Measurements from ENCODE around the gene DARS1.

DARS1 gene

DNA sequence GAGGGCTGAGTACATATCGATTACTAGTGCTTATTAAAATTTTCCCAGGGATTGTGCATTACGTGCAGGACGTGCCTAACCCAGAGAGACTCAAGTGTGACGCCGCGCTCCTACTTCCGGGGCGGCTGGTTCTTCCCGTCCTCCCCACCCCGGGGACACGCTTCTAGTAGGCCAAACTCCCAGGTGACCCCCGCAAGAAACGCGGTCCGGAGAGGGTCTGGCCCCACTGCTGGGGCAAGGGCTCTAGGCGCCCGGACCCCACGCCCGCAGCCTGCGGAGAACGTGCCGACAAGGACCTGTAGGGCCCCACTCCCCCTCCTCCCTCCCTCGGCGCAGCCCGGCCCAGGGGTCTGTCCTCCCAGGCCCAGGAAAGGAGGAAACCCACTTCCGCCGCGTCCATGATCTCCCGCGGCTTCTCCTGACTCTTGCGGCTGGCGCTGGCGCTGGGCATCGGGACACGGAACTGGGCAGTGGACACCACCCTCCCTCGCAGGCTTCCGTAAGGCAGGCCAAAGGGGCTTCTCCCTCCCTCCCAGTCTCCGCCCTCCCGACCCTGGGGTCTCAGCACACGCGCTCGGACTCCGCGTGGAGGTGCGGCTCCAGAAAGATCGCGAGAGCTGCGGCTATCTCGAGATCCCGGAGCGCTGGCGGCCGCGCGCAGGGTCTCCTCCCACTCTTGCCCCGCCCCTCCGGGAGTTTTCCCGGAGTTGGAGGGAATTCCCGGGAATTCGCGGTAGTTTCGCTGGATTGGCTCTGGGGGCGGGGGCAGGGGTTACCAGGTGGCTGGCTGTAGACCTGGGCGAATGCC is at the start of gene DARS1:
TSS of gene DARS1 (minus strand) at position 609 of the 808 bp plus-strand sequence. CDS start at position 451, 158 bp downstream.
- DNase-seq = peak; percentile 94

DNA sequence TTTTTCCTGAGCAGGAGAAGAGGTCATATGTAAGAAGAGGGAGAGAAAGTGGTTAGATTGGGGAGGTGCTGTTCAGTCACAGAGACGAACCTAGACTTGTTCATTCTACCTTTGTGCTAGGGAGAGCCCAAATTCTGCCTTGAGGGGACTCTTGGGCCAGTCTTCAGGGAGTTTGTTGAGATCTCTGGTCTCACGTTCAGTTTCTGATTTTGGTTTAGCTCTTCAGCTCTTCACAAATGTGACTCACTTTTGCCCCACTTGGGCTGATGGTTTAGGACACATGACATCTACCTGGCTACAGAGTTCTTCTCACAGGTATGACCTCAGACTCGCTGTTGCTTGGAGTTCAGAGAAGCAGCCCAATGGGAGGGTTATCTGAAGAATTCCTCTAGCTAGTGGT is 49.2 kb upstream of the DARS1 start:
- no peak for DNase-seq

DNA sequence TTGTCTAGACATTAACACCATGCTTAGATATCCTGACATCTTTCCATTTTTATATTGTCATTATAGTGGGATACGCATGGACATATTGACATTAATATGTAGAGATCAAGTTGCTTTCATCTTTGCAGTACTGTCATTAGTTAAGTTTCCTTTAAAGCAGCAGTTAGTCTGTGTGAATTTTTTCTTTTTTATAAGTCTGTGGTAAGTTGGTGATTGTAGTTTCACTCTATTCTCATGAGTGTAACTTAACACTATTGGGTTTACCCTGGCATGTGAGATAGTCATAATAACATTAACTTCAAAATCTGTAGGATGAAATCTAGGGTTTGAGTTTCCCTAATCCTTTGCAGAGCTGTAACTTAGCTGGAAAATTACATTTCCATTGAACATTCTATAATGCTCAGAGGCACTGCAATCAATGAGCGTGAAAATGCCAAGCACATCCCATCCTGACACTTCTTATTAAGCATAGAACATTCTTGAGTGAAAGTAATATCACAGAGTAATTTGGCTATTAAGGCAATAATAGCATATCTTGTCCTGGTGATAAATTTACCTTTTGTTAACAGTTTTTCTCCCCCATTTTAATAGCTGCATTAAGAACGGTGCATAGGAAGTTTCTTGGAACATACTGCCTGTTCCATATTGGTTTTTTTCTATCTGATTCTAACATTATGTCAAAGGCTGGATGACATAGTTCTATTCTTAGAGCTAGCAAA is 47.5 kb upstream of the DARS1 start:
- no peak for DNase-seq

DNA sequence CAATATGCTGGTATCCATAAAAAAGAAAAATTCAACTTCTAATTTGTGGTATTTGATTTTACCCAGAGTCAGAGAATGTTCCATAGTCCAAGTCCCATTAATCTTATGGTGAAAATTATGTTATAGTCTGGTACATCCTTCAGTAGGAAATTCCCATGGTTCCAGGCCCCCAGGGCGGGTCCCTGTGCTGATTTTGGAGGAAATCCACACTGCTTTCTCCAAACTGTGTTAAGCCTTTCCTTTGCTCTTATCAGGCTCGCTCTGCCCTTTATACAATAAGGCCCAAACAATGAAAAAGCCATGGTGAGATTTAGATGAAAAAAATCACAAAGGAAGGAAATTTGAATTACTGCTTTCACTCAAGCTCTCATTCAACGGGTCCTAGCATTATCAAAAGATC is 46.8 kb upstream of the DARS1 start:
- DNase-seq = peak; percentile 50

DNA sequence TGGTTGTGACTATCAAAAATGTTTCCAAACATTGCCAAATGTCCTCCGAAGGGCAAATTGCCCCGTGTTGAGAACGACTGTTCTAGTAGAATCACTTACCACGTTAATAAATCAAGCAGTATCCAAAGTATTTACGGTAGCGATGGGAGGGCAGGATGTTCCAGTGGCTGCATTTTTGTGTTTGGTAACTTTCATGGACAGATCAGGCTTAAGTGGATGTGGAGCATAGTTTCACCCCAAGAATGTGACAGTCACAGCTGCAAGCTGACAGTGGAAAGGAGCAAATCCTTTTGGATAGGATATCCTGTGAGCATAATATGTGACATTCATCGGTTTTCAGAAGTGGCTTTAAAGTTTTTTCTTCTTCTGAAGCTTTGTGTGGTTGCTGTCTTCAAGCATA is 46.3 kb upstream of the DARS1 start:
- no peak for DNase-seq

DNA sequence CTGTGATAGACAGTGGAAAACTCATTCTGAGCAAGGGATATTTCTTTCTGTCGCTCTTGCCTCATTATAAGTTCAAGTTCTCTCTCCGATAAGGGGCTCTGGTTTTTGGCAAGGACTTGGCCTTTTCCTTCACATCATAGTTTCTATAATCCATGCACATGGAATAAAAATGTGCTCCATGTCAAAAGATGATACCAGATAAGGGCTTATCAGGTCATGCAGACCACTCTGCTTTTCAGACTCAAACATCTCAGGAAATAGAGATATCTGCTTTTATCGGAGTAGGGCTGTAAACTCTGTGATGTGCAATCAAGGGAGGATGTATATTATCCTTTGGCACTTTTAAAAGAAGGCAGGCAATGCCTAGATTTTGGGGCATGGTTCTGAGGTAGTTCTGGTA is 45.0 kb upstream of the DARS1 start:
- no peak for DNase-seq

DNA sequence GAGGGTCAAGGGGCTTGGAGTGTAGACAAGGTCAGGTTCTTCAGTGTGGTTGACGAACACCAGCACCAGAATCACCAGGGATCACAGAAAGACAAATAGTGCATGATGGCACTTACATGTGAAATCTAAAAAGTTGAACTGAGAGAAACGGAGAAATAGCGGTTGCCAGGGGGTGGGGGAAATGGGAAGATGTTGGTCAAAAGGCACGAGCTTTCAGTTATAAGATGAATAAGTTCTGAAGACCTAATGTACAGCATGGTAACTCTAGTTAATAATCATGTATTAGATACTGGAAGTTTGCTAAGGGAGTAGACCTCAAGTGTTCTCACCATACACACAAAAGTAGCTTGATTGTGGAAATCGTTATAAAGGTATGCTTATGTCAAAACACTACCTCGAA is 43.7 kb upstream of the DARS1 start:
- DNase-seq = no peak

DNA sequence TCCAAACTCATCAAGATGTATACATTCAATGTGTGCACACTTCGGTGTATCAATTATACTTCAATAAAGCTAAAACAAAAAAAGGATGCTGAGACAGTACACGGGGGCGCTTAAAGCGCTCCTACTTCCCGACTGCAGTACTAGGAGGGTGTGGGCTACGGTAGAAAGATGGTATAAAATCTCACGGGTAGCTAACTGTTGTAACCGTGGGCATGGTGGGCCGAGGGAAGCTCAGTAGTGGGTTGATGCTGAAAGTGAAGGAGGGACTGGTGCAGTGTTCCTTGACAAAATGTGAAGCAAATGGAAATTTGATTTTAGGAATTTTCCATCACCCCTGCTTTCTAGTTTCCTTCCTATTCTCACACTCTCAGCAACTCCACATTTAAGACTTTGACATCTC is 42.6 kb upstream of the DARS1 start:
- DNase-seq = no peak

DNA sequence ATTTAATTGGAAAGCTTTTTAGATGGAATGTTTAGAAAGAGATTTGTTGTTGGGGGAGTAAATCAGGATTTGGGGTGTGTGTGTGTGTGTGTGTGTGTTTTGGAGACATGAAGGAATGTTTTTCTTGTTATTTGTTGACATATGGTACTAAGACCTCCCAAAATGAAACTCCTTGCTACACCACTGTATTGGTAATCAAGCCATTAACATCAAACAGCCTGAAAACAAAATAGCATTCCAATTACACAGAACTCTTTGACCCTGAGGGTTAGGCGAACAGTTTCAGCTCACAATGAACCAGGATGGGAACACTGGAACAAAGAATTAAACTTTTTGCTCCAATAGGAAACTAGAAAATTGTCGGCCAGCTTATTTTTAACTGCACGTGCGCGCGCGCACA is 41.7 kb upstream of the DARS1 start:
- DNase-seq = no peak

DNA sequence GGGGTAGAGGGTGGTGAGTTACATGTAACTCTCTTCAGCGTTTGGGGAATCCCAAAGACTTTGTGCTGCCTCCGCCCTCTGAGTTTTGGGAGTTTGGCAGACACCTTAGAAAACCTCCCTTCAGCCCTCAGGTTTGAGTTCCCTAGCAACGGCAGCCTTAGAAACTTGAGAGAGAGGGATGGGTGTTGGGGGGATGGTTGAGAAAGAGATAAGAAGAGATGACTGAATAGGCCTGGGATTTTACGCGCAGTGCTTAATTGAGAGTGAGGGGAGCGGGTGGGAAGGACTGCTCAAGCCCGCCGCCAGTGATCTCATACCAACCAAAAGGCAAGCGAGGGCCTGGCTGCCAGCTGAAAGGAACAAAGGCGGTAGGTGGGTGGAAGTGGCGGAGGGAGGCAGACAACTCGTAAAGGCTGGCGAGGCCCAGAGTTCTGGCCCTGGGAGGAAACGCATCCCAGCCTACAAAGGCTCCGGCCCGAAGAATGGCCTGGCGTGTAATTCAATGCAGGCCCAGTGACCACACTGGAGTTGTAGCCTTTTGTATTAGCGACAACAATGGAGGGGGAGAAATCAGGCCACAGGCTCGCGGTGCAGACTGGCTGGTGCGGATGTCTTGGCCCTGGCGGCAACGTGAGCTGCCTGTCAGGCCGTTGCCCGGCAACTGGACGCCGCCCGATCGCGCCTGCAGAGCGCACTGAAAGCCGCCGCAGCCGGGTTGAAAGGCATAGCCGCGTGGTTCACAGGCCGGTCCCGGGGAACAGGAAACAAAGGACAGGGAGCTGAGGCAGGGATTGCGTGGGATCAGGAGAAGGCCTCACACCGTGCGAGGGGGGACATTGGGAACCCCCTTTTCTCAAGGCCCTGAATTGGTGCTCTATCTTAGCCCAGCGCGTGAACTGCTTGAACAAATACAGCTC is 39.9 kb upstream of the DARS1 start:
- peak; percentile 94 for DNase-seq

DNA sequence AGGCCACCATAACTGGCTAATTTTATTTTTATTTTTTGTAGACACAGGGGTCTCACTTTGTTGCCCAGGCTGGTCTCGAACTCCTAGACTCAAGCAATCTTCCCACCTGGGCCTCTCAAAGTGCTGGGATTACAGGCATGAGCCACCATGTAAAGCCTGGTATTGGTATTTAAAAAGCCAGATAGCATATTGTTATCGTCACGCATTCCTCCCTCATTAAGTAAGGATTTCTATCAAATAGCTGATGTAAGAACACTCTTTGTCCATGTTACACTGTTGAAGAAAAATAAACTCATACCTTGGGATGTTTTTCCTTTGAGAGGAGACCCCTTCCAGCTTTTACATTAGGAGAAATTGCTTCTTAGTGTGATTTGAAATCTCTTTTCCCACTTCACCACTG is 39.2 kb upstream of the DARS1 start:
- DNase-seq = peak; percentile 57

DNA sequence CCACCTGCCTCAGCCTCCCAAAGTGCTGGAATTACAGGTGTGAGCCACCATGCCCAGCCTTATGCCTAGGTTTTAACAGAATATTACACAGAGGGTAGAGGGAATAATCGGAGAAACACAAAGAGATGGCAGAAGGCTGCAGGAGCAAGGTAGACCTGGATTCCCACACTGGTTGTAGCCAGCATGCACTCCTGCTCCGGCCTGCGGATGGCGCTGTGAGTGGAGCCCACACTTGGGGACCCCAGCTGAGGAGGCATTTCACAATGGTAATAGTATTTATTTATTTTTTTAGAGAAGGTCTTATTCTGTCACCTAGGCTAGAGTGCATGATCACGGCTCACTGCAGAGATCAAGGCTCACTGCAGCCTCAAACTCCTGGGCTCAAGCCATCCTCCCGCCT is 38.8 kb upstream of the DARS1 start:
- no peak for DNase-seq

DNA sequence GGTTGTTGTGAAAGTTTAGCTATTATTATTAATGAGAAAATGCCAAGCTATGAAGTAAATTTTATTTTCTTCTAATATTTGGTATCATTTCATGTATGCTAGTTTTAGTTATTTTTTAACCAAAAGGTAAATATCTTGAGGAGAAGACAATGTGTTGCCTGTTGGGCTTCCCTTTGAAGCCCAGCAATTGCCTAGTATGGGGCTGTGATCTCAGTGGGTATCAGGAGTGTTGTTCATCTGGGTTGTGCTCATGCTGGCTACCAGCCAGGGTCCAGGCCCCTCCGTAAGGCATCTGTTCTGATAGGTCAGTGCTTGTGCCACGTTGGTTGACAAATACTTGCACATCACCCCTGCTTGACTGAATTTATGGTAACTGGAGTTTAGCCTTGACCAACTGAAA is 38.0 kb upstream of the DARS1 start:
- DNase-seq = no peak

DNA sequence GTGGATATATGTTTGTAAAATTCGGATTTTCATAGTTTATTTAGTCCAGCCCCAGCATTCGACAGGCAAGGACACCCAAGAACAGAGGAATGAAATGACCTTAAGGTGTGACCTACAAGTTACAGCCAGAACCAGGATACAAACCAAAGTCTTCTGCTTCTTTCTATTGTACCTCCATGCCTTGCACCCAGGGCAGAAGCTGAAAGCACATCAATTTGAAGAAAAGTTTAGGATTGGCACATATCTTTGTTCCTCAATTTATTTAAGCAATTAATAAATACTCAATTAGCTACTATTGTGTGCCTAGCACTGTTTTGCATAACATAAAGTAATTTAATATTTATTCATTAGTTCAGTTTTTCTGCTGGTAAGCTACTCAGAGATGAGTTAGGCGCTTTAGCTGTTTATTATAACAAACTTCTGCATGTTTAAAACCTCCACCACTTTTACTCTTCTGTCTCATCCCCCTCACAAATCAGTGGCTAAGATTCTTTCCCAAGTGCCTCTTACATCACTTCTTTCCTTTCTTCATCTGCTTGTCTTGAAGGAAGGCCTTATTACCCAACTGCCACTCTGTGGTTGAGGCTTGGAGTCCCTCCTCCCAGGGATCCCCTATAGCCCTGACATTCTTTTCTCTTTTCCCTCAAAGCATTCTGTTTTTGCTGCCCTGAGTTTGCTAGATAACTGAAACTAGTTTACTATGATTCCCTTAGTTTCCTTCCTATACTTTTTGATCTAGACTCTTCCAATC is 37.1 kb upstream of the DARS1 start:
- DNase-seq = no peak

DNA sequence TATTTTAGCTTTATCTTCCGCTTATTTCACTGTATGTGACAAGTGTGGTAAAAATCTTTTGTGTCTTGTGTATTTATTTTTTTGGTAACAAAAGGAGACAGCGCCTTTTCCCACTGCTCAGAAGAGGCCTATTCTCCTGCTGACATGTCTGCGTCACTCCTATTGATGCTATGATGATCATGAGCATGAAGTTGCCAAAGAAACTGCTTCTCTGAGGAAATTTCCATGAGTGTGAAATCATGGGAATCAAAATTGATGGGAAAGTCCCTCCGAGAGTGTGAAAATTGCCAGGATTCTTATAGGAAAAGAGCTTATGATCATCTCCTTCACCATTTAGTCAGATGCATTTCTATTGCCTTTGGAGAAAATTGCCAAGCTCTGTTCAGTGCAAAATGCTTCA is 36.5 kb upstream of the DARS1 start:
- no peak for DNase-seq

DNA sequence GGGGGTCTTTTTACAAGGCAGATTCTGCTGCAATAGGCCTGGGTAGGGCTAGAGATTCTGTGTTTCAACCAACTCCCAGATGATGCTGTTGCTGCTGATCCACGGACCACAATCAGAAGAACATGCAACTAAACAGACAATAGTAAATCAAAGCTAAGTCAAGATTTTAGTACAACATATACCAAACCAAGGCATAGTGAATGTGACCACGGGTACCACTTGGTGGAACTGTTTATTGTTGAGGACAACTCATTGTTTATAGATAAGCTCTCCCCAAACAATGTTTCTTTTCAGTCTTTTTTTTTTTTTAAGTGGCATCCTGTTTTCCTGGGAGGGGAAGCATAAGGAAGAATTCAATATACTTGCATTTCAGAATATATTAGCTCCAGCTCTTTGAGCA is 36.0 kb upstream of the DARS1 start:
- no peak for DNase-seq

DNA sequence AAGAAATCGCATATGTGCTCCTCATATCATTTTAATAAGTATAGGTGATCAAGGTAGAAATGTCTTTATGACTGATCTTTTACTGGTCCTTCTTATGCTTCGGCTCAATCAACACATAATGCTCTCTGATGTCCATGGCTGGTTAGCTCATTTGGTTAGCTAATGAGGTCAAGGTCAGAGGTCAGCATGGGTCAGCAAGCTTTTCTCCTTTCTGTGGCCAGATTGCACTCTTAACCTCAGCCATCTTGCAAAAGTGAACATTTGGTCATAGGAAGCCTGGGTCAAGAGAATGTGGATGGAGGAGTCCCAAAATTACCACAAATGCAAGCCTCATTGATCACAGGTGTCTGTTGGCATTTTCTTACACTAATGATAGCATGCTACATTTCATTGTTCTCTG is 35.4 kb upstream of the DARS1 start:
- no peak for DNase-seq

DNA sequence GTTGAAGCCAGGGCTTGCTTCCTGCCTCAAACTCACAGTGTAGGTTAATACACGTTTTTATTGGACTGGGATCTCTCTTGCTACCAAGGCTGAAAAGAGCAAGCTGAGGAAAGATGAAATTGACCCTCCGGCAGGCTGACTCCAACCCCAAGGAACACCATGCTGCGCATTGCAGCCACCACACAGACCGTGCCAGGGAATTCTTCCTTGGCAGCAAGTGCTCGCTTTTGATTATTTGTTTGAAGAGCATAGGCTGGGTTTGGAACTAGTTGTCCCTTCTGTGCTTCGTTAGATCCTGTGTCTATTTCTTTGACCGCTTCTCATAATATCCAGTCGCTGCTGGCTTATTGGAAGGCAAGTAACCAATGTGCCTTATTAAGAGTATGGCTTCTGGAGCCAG is 34.4 kb upstream of the DARS1 start:
- DNase-seq = no peak

DNA sequence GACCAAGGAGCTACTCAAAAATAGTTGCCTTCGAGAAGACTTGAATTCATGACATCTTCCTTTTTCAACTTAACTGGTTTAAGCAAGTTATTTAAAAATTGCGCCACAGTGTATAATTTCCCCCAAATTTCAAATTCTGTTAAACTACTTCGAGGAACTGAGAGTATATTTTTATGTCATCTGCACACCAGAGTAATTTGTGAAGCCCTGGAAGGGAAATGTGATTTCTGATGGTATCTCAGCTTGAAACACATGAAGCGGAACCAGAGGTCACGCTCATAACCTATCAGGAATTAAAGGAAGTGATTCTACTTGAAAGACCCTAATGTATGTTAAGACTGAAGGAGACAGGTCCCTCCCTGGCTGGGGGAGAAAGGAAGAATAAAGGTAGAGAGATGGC is 33.9 kb upstream of the DARS1 start:
- DNase-seq = no peak

DNA sequence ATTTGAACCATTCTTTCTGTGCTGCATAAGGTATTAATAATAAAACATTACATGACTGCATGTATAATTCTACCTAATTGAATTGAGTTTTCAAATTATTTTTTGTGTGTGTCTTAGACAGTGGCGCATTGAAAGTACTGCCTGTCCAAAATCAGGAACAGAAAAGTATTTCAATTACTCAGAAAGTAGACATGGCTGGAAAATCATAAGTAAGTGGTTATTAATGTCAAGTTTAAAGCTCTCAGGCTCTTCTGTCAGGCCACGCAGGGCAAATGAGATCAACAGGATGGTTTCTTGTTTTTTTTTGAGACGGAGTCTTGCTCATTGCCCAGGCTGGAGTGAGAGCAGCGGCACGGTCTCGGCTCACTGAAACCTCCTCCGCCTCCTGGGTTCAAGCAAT is 32.4 kb upstream of the DARS1 start:
- DNase-seq = no peak

DNA sequence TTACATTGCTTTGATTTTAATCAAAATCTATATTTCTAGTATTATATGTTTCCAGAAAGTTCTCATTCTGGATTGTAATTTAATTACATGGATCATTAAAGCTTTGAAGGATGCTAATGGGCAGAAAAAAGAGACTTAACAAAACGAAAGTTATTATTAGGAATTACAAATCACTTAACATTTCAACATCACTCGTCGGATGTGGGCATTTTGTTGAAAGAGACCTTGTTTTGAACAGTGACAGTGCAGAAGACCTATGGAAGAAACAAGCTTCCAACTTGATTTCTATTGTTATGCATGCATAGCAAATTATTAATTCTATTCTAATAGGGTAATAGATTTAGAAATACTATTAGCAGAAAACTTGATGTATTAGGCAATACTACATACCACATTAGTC is 31.4 kb upstream of the DARS1 start:
- no peak for DNase-seq

DNA sequence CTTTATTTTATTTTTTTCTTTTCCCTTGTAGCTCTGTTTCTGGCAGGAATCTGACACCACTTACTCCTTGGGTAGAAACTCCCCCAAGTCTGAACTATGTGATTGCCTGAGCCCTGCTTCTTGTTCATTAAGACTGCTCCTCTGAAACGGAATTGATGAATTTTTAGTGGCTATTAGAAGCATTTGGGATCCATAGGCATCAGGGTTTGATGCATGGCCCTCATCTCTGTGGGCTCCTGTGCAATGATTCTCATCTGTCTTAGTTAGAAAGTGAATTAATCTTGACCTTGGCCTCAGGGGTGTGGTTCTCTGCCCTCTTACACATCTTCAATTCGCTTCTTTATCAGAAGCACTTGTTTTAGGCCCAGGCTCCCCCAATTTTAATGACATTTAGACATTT is 31.0 kb upstream of the DARS1 start:
- DNase-seq = no peak

DNA sequence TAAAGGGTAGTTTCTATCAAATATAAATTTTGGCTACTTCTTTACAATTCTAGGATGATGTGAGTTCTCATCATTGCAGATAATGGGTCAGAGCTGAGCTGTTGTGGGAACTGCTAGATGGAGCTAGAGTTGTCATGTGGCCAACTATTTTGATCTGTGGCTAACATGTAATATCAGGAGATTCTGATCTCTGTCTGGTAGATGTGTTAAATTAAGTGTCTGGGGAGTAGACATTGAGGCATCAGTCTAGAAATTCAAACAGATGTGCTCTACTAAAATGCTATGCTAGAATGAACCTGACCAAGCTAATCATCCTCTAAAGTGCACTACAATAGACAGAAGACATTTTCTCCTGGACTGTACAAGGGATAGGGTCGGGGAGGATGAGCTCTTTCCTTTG is 30.3 kb upstream of the DARS1 start:
- DNase-seq = no peak

Data from NCI-H2227 treated with DMSO at 0.1 percent for 48 hours (cell line).